ENCODE data around the gene AREL1.

GRCh38 chr14:74653386-74654138 lies 59.3 kb downstream of the AREL1 start:
- TF ChIP-seq CTCF (IDR thresholded peaks at IDR 0.05) (no peak), POLR2AphosphoS5 (IDR thresholded peaks at IDR 0.05) (no peak)

Measured in prostate gland (tissue), 2 donors.